Measurements from ENCODE around the gene TMEM253. TPM values are rescaled to one million over a fixed set of nuclear protein-coding genes. Genes with fewer than 3 reads are reported as not detected.

TMEM253 gene
- not detected in 2 replicates for total RNA-seq

GRCh38 chr14:21100931-21101330 is at the start of gene TMEM253:
Gene TMEM253, plus strand, starts transcription at chr14:21101066. Its CDS starts 278 bp downstream, at chr14:21101344.

GRCh38 chr14:21057803-21058675 is 42.8 kb upstream of the TMEM253 start, which contains the start of gene RNASE8:
Gene RNASE8, plus strand, starts transcription at chr14:21057822. Its CDS starts 71 bp downstream, at chr14:21057893.

GRCh38 chr14:21070083-21070609 is 30.7 kb upstream of the TMEM253 start, which contains the start of gene ARHGEF40:
Gene ARHGEF40, plus strand, starts transcription at chr14:21070304. Its CDS starts 93 bp downstream, at chr14:21070397.

DNA sequence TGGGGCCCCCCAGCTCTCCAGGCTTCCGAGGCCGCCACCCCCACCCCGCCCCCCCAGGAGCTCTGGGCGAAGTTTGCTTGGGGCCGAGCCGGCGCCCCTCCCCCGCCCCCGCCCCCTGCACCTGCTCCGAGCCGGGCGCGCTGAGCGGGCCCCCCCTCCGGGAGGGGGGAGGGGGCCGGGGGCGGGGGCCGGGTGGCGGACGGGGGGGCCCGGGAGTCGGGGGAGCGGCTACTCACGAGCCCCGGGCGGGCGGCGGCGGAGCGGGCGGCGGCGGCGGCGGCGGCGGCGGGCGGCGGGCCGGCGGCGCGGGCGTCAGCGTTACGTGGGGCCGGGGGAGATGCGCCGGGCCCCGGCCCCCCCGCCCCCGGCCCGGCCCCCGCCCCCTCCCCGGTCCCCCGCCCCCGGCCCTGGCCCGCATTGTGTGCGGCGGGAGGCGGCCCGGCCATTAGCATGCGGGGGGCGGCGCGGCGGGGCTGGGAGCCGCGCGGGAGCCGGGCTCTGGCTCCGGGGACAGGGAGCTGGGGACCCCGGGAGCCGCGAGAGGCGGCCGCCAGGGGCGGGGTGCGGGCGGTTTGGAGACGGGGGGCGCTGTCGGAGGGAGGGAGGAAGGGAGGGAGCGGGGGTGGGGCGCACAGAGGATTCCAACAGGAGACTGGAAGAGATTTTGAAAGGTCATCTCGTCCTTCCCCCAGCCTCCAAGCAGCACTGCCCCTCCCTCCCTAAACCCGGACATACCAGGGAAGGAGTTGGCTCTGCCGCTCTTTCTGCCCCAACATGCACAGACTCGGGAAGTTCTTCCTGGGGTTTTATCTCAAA is 2.6 kb upstream of the TMEM253 start, which contains the start of gene ZNF219:
TSS of gene ZNF219 (minus strand) at position 580 of the 816 bp plus-strand sequence. CDS start 5,064 bp downstream, outside the sequence.

Other genes with a start within 250 kb of the TMEM253 start
- not detected in 2 replicates for gene RNASE3, start 209.7 kb upstream of the TMEM253 start, total RNA-seq
- not detected in 2 replicates for gene RNASE2, start 145.6 kb upstream of the TMEM253 start, total RNA-seq
- 24.1 and 24.5 TPM in 2 replicates for gene METTL17, start 111.1 kb upstream of the TMEM253 start, total RNA-seq
- not detected in 2 replicates for gene SLC39A2, start 101.8 kb upstream of the TMEM253 start, total RNA-seq
- gene NDRG2, start 76.0 kb upstream of the TMEM253 start, total RNA-seq: 0.09 TPM in 1 of 2 replicates, not detected in the other
- gene TPPP2, start 70.8 kb upstream of the TMEM253 start, total RNA-seq: not detected in 2 replicates
- not detected in 2 replicates for gene RNASE13, start 66.3 kb upstream of the TMEM253 start, total RNA-seq
- gene RNASE7, start 58.7 kb upstream of the TMEM253 start, total RNA-seq: not detected in 2 replicates
- gene RNASE8, start 43.2 kb upstream of the TMEM253 start, total RNA-seq: not detected in 2 replicates
- 4.2 and 12.1 TPM in 2 replicates for gene ARHGEF40, start 30.8 kb upstream of the TMEM253 start, total RNA-seq
- gene ZNF219, start 2.4 kb upstream of the TMEM253 start, total RNA-seq: 2.5 and 2.8 TPM in 2 replicates
- gene OR5AU1, start 55.0 kb downstream of the TMEM253 start, total RNA-seq: not detected in 2 replicates
- gene HNRNPC, start 168.4 kb downstream of the TMEM253 start, total RNA-seq: 644 and 806 TPM in 2 replicates
- not detected in 2 replicates for gene RPGRIP1, start 179.0 kb downstream of the TMEM253 start, total RNA-seq

Data from endothelial cell of coronary artery (primary cell).